ENCODE data around the gene ZMYND19.
A peak's percentile ranks its signal among the peaks of the same experiment; 100 is the strongest.
"Not testable (repeated sequence)": the region's sequence is repeated elsewhere in the genome, so short reads cannot be mapped to it uniquely, and the experiment has no call there.

Gene ZMYND19
- total RNA-seq, result 14.5 to 22.3 reads per million in 2 donors

GRCh38 chr9:137590469-137591383 is at the start of gene ZMYND19:
Gene ZMYND19 (minus strand): TSS chr9:137590512. CDS start chr9:137590263, 249 bp downstream.
- peak; percentile 88 for DNase-seq

- no peak for DNase-seq
These were observed 49.2 kb upstream of the ZMYND19 start for GRCh38 chr9:137639303-137640051.

DNA sequence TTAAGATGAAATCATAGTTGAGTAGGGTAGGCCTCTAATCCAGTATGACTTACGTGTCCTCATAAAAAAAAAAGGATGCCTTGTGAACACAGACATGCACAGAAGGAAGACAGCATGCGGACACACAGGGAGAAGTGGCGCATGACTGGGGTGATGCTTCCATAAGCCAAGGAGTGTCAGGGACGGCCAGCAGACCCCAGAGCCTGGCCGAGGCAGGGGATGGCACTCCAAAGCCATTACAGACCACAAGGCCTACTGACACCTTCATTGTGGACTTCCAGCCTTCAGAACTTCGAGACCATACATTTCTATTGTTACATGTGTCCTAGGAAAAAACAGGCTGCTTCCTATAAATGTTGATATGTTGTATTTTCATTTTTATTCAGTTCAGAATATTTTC is 48.4 kb upstream of the ZMYND19 start:
- DNase-seq, result no peak

- DNase-seq, result no peak
These were observed 43.7 kb upstream of the ZMYND19 start for GRCh38 chr9:137634016-137634415.

DNA sequence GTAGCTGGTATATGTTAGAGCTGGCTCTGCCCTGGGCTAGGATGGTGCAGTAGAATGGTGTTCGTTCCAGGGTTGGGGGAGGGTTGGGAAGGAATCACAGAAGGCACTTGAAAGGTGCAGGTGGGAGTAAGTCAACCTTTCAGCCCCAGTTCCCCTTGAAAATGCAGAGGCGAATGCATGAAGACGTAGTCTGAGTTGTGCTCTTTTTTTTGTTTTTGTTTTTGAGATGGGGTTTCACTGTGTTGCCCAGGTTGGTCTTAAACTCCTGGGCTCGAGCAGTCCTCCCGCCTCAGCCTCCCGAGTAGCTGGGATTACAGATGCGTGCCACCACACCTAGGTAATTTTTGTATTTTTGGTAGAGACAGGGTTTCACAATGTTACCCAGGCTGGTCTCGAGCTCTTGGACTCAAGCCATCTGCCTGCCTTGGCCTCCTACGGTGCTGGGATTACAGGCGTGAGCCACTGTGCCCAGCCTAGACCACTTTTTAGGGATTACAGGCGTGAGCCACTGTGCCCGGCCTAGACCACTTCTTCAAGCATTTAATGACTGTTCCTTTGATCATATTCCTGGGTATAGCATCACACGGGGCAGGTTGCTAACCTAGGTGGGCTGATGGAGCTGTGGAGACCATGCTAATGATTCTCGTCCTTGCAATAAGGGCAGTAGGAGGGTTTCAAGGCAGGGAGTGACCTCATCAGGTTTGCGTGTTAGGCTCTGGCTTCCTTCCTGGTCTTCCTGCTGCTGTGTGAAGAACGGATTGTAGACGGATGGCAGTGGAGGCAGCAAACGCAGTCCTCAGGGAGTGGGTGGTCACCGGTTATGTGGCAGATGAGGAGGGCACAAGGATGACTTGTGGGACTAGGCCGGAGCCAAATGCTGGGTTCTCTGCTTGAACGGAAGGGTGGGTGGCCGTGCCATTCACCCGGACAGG is 42.2 kb upstream of the ZMYND19 start:
- no peak for DNase-seq

- DNase-seq, result no peak
These were observed 41.3 kb upstream of the ZMYND19 start for GRCh38 chr9:137631345-137632229.

- no peak for DNase-seq
These were observed 40.4 kb upstream of the ZMYND19 start for GRCh38 chr9:137630679-137631078.

DNA sequence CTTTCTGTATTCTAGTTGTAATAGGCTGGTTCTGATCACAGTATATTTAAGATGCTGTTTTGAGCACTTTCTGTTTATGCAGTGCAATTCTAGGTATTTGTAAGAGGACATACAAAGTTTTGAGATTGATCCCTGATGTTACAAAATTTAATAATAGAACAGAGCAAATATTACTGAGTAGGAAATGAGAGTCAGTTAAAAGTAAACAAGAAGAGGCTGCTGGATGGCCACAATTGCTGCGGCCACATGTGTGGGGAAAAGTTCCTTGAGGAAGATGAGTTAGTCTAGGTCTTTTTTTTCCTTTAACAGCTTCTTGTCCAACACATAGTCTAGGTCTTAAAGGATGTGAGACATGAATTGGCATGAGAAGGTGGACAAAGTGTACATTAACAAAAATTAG is 39.8 kb upstream of the ZMYND19 start:
- DNase-seq, result no peak

DNA sequence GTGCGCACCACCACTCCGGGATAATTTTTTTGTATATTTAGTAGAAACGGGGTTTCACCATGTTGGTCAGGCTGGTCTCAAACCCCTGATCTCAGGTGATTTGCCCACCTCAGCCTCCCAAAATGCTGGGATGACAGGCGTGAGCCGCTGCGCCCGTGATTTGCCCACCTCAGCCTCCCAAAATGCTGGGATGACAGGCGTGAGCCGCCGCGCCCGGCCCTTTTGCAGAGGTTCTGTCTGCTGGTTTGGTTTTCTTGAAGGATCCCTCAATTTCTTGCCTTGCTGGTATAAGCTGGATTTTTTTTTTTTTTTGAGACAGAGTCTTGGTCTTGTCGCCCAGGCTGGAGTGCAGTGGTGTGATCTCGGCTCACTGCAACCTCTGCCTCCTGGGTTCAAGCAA is 37.1 kb upstream of the ZMYND19 start:
- not testable (repeated sequence) for DNase-seq

- DNase-seq, result no peak
These were observed 36.2 kb upstream of the ZMYND19 start for GRCh38 chr9:137626464-137626863.

- not testable (repeated sequence) for DNase-seq
These were observed 31.9 kb upstream of the ZMYND19 start for GRCh38 chr9:137622211-137622610.

GRCh38 chr9:137621131-137621757 is 30.9 kb upstream of the ZMYND19 start:
- DNase-seq, result no peak

- no peak for DNase-seq
These were observed 30.3 kb upstream of the ZMYND19 start for GRCh38 chr9:137620581-137620980.

GRCh38 chr9:137620048-137620405 is 29.7 kb upstream of the ZMYND19 start:
- no peak for DNase-seq

DNA sequence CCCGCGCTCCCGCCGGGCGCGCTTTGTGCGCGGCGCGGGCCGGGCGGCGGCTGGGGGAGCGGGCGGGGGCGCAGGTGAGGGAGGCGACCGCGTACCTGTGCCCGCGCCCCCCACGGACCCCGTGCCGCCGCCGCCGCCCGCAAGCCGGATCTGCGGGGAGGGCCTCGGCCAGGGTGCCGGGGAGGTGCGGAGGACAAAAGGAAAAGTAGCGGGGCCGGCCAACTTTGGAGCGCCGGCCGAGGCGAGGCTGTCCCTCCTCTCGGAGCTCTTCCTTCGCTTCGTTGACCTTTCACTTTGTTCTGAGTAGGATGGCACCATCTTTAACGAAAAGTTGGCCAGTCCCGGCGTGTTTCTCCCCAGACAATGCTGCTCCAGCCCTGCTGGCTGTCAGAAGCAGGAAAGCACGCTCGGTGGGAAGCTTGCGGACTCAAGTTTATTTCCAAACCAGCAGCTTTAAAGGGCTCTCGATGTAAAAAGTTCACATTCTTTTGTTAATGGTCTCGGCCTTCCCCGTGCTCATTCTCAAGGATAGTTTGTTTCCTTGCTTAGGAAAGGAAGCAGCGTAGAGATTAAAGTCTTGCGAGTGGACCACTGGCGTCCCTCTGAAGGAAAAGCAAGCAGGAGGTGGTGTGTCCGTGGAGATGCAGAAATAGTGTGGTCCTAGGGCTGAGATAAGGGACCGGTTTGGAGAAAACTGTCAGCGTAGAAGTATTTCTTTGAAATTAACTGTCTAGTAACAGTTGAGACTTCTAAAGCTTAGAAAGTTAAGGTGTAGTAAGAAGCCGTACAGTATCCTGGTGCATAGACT is 29.1 kb upstream of the ZMYND19 start:
- DNase-seq, result no peak

- peak; percentile 88 for DNase-seq
These were observed 28.1 kb upstream of the ZMYND19 start, which contains the start of gene EHMT1 for GRCh38 chr9:137618105-137619067. Gene EHMT1 (plus strand): TSS chr9:137619005. CDS start chr9:137619029, 24 bp downstream.

DNA sequence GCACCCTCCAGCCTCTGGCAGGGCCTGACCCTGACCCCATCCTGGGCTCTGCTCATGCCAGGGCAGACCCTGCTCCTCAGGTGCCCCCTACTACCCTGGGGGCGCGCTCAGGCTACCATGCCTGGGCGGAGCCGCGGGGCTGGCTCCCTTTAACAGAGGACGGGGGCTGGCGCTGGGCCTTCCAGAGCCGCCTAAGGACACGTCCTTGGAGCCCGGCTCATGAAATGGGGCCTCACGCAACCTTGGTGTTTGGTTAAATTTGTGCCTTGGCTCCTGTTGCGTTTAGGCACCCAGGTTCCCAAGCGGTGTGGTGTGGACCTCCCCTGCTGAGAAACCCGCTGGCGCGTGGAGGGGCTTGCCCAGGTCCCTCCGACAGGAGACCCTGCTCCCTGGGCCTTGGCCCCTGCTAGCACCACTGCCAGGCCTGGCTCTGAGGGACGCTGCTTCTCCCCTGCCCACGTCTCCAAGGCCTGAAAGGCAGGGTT is 25.1 kb upstream of the ZMYND19 start:
- DNase-seq, result no peak

GRCh38 chr9:137614631-137615386 is 24.5 kb upstream of the ZMYND19 start:
- no peak for DNase-seq

Data from T-helper 9 cell (primary cell).